Ishikawa (cell line): ENCODE data around the gene ZNF341.

Source experiments
- CREB1 ChIP-seq: IDR thresholded peaks from 2 replicates; pipeline ENCODE4 v1.6.1; 2012; ENCODE audit warnings: low read depth
- EP300 ChIP-seq: IDR thresholded peaks from 2 replicates; pipeline ENCODE4 v1.6.1; 2012; ENCODE audit warnings: borderline replicate concordance
- FOXM1 ChIP-seq: IDR thresholded peaks from 2 replicates; pipeline ENCODE4 v1.6.1; 2012; ENCODE audit warnings: low read depth, borderline replicate concordance
- MAX ChIP-seq: IDR thresholded peaks from 2 replicates; pipeline ENCODE4 v1.6.1; 2012
- NFIC ChIP-seq: IDR thresholded peaks from 2 replicates; pipeline ENCODE4 v1.6.1; 2012
- RAD21 ChIP-seq: IDR thresholded peaks from 2 replicates; pipeline ENCODE4 v1.6.1; 2012; ENCODE audit warnings: low read depth
- REST ChIP-seq: IDR thresholded peaks from 2 replicates; pipeline ENCODE4 v1.6.1; 2012; ENCODE audit warnings: low read depth, mild to moderate bottlenecking
- TAF1 ChIP-seq: IDR thresholded peaks from 2 replicates; pipeline ENCODE4 v1.6.1; 2012; ENCODE audit warnings: low read depth, mild to moderate bottlenecking
- TCF12 ChIP-seq: IDR thresholded peaks from 2 replicates; pipeline ENCODE4 v1.6.1; 2012; ENCODE audit warnings: low read depth
- TEAD4 ChIP-seq: IDR thresholded peaks from 2 replicates; pipeline ENCODE4 v1.6.1; 2012
- USF1 ChIP-seq: IDR thresholded peaks from 2 replicates; pipeline ENCODE4 v1.6.1; 2012
- YY1 ChIP-seq: IDR thresholded peaks from 2 replicates; pipeline ENCODE4 v1.6.1; 2012; ENCODE audit warnings: low read depth
- ZBTB7A ChIP-seq: IDR thresholded peaks from 2 replicates; pipeline ENCODE4 v1.6.1; 2012; ENCODE audit warnings: low read depth

ZNF341 gene

GRCh38 chr20:33740189-33740588, 8.4 kb downstream of the ZNF341 start:
- TF ChIP-seq YY1 (no peak), USF1 (no peak), TCF12 (no peak), RAD21 (no peak), EP300 (no peak), TAF1 (no peak), FOXM1 (no peak)

- no peak for TF ChIP-seq NFIC
- no peak for TF ChIP-seq ZBTB7A
- no peak for TF ChIP-seq REST
Measured at GRCh38 chr20:33744181-33744580, 12.4 kb downstream of the ZNF341 start.

- TF ChIP-seq MAX: no peak
Measured at GRCh38 chr20:33744773-33745385, 13.1 kb downstream of the ZNF341 start.

- TF ChIP-seq EP300: no peak
Measured at GRCh38 chr20:33746325-33746998, 14.7 kb downstream of the ZNF341 start.

- TF ChIP-seq REST (no peak), MAX (no peak), CREB1 (no peak), TEAD4 (no peak), YY1 (no peak), NFIC (no peak), ZBTB7A (no peak), USF1 (no peak)
Measured at GRCh38 chr20:33751775-33752174, 20.0 kb downstream of the ZNF341 start.

GRCh38 chr20:33753143-33753542, 21.3 kb downstream of the ZNF341 start:
- no peak for TF ChIP-seq RAD21
- TF ChIP-seq REST: no peak
- TF ChIP-seq TCF12: no peak
- no peak for TF ChIP-seq ZBTB7A
- no peak for TF ChIP-seq YY1
- TF ChIP-seq CREB1: no peak
- no peak for TF ChIP-seq FOXM1
- TF ChIP-seq TAF1: no peak
- TF ChIP-seq TEAD4: no peak
- TF ChIP-seq EP300: no peak
